ENCODE measurements around the gene OR2V1. TPM values are rescaled to one million over a fixed set of nuclear protein-coding genes. Genes with fewer than 3 reads are reported as not detected.
A peak's percentile ranks its signal among the peaks of the same experiment; 100 is the strongest.

OR2V1 gene
- total RNA-seq, 4 donors from 2014 or later, result not detected

DNA sequence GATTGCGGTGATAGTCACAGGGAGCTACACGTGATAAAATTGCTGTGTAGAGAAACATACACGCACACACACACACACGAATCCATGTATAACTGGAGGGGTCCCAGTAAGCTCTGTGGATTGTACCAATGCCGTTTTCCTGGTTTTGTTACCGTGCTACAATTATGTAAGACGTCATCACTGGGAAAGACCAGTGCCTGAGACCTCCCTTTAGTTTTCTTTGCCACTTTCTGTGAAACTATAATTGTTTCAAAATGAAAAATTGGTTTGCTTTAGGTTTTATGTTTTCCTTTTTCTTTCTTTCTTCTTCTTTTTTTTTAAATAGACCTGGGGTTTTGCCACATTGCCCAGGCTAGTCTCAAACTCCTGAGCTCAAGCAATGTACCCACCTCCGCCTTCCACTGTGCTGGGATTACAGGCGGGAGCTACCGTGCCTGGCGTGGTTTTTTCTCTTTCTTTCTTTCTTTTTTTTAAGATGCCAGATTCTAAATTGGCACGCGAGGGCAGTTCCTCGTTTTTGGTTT lies 37.7 kb upstream of the OR2V1 start:
- ATAC-seq (no peak), DNase-seq (no peak)
- no peak overlapping the region for H3K27ac ChIP-seq
- peaks cover 52 to 92% (median 80%) of the 10 kb centered on the region in 3 donors for H3K27me3 ChIP-seq
- peaks cover 0 to 3% of the 10 kb centered on the region in 2 donors for H3K4me1 ChIP-seq
- in situ Hi-C loops (cut with MboI; ENCODE audit: low sequenced_read_pairs in 4 of 4) (no loop called here), intact Hi-C loops (cut with DNase I; ENCODE audit: low total_unique reads) (no loop called here)
- TF ChIP-seq, protein P1, sequence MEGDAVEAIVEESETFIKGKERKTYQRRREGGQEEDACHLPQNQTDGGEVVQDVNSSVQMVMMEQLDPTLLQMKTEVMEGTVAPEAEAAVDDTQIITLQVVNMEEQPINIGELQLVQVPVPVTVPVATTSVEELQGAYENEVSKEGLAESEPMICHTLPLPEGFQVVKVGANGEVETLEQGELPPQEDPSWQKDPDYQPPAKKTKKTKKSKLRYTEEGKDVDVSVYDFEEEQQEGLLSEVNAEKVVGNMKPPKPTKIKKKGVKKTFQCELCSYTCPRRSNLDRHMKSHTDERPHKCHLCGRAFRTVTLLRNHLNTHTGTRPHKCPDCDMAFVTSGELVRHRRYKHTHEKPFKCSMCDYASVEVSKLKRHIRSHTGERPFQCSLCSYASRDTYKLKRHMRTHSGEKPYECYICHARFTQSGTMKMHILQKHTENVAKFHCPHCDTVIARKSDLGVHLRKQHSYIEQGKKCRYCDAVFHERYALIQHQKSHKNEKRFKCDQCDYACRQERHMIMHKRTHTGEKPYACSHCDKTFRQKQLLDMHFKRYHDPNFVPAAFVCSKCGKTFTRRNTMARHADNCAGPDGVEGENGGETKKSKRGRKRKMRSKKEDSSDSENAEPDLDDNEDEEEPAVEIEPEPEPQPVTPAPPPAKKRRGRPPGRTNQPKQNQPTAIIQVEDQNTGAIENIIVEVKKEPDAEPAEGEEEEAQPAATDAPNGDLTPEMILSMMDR (IDR thresholded peaks at IDR 0.05 in 4 of 5, conservative IDR thresholded peaks at IDR 0.05 in 1 of 5), result no peak
- no peak for TF ChIP-seq POLR2A (IDR thresholded peaks at IDR 0.05)
- H3K36me3 ChIP-seq, result no peaks in the 10 kb centered on the region
- no peak overlapping the region for H3K4me3 ChIP-seq
- no peaks in the 10 kb centered on the region for H3K9me3 ChIP-seq

DNA sequence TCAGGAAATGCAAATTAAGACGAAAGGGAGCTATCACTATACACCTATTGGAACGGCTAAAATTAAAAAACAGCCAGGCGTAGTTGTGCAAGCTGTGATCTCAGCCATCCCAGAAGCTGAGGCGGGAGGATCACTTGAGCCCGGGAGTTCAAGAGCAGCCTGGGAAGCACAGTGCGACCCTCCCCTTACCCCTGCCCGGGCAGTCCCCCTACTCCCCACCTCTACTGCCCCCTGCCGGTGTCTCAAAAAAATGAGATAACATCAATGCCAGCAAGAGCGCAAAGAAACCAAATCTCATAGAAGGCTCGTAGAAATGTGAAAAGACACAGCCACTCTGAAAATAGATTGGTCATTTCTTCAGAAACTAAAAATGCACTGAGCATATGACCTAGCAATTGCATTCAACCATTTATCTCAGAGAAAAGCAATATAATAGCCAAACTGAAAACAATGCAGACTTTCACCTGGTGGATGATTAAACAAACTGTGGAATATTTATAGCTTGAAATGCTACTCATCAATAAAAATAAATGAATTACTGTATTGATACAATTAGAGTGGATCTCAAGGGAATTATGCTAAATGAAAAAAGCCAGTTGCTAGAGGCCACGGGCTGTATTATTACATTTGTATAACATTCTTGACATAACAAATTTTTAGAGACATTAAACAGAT lies 37.0 kb upstream of the OR2V1 start:
- TF ChIP-seq, protein P1 (IDR thresholded peaks at IDR 0.05 in 4 of 5, conservative IDR thresholded peaks at IDR 0.05 in 1 of 5), result peak in 1 of 5 experiments; percentile 14
- no peak for TF ChIP-seq POLR2A (IDR thresholded peaks at IDR 0.05)
- Histone ChIP-seq H3K27ac (no peak overlapping the region), H3K4me1 (peaks cover 0 to 3% of the 10 kb centered on the region in 2 donors), H3K9me3 (no peaks in the 10 kb centered on the region), H3K27me3 (peaks cover 45 to 85% (median 73%) of the 10 kb centered on the region in 3 donors), H3K4me3 (no peak overlapping the region), H3K36me3 (no peaks in the 10 kb centered on the region)
- ATAC-seq (no peak), DNase-seq (no peak)
- in situ Hi-C loops (cut with MboI; ENCODE audit: low sequenced_read_pairs in 4 of 4) (no loop called here), intact Hi-C loops (cut with DNase I; ENCODE audit: low total_unique reads) (no loop called here)

DNA sequence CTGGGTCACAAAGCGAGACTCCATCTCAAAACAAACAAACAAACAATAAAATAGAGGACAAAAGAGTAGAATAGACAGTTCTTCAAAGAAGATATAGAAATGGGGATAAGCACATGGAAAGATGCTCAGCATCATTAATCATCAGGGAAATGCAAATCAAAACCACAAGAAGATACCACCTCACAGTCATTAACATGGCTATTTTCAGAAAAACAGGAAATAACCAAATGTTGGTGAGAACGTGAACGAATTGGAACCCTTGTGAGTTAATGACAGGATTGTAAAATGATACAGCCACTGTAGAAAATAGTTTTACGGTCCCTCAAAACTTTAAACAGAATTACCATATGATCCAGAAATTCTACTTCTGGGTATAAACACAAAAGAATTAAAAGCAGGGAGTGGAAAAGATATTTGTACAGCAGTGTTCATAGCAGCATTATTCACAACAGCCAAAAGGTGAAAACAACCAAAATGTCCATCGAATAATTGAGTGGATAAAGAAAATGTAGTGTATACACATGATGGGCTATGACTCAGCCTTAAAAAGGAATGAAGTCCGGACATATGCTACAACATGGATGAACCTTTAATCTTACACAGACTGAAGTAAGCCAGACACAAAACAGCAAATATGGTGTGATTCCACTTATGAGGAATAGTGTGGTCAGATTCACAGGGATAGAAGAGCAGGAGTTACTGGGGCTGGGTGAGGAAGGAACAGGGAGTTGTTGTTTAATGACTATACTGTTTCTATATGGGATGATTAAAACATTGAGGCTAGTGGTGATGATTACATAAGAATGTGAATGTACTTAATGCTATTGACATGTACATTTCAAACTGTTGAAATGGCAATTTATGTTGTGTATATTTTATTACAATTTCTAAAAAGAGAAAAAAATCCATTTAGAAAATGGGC lies 36.1 kb upstream of the OR2V1 start:
- in situ Hi-C loops (cut with MboI; ENCODE audit: low sequenced_read_pairs in 4 of 4), result no loop called here
- Histone ChIP-seq H3K27me3 (peaks cover 37 to 76% (median 67%) of the 10 kb centered on the region in 3 donors), H3K4me3 (no peak overlapping the region), H3K27ac (no peak overlapping the region), H3K4me1 (no peaks in the 10 kb centered on the region), H3K36me3 (no peaks in the 10 kb centered on the region), H3K9me3 (no peaks in the 10 kb centered on the region)
- DNase-seq (no peak), ATAC-seq (no peak)
- intact Hi-C loops (cut with DNase I; ENCODE audit: low total_unique reads), result no loop called here
- TF ChIP-seq POLR2A (IDR thresholded peaks at IDR 0.05), result no peak
- TF ChIP-seq, protein P1 (IDR thresholded peaks at IDR 0.05 in 4 of 5, conservative IDR thresholded peaks at IDR 0.05 in 1 of 5), result no peak

DNA sequence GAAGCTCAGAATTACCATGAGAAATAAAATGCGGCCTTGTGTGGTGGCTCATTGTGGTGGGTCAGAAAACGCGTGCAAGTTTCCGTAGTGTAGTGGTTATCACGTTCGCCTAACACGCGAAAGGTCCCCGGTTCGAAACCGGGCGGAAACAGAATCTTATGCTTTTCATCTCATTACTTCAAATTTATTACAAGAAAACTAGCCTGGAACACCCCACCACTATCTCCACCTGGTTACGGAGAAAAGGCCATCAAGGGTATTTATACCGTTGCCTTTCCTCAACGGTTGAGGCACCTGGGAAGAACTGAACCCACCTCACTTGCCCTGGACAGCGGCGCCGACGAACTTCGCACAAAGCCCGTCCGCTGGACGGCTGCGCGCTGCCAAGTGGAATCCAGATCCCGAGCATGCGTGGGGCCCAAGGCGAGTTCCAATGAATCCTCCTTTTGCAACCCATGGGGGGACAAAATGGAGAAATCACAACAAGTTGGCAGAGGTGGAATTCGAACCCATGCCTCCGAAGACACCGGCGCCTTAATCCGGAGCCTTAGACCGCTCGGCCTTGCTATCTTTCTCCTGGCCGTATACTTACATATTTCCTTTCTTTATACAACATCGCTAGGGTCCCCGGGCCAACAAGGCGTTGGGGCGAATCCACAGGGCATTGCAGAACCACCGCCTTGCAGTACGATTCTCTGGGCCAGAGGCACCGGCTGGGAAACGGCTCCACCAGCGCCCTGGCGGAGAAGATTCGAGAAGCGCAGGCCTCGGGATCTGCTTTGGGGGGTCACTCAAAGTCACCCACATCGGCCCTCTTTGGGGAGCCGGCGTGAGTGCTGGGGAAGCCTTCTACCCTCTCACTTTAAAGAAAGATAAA lies 33.3 kb upstream of the OR2V1 start:
- H3K4me1 ChIP-seq, result no peaks in the 10 kb centered on the region
- H3K36me3 ChIP-seq, result no peaks in the 10 kb centered on the region
- H3K4me3 ChIP-seq, result no peak overlapping the region
- no peaks in the 10 kb centered on the region for H3K9me3 ChIP-seq
- H3K27me3 ChIP-seq, result peaks cover 10 to 49% (median 46%) of the 10 kb centered on the region in 3 donors
- ATAC-seq, result no peak
- no peak for DNase-seq
- no peak for TF ChIP-seq POLR2A (IDR thresholded peaks at IDR 0.05)
- intact Hi-C loops (cut with DNase I; ENCODE audit: low total_unique reads), result no loop called here
- H3K27ac ChIP-seq, result no peak overlapping the region
- in situ Hi-C loops (cut with MboI; ENCODE audit: low sequenced_read_pairs in 4 of 4), result no loop called here
